ENCODE measurements around the gene BANP. TPM values are rescaled to one million over a fixed set of nuclear protein-coding genes. Genes with fewer than 3 reads are reported as not detected.

BANP gene
- total and polyA plus RNA-seq, 2 donors (not counting 3 experiments of a cell fraction or from before 2014, with no cell fraction given), result 22.4 to 33.8 TPM

GRCh38 chr16:88002749-88003148, 51.5 kb downstream of the BANP start:
- no TSS peak for BruUV-seq (replicated peaks)
- DNase-seq (ENCODE audit: low read depth, low spot score) (no peak), FAIRE-seq (no peak)
- Histone ChIP-seq H3K27ac (ENCODE audit: insufficient read depth, low read depth, low read length) (no peak overlapping the region), H3K36me3 (ENCODE audit: control insufficient read depth in 2 of 2, extremely low read depth in 1 of 2, insufficient read depth in 2 of 2, low read length in 2 of 2) (peaks cover 0 to 10% of the 10 kb centered on the region in 2 experiments), H3K4me2 (ENCODE audit: insufficient read depth, low read length) (no peak overlapping the region), H3K9me3 (replicated peaks; ENCODE audit: control insufficient read depth, insufficient read depth, low read length) (no peaks in the 10 kb centered on the region), H3K4me3 (replicated peaks in 1 of 3; ENCODE audit: insufficient read depth in 1 of 3, low read depth in 1 of 3, low read length in 3 of 3) (no peak overlapping the region), H3K9me1 (replicated peaks; ENCODE audit: control insufficient read depth, extremely low read depth, insufficient read depth, low read length) (no peaks in the 10 kb centered on the region), H3K79me2 (ENCODE audit: control insufficient read depth, insufficient read depth, low read length) (no peaks in the 10 kb centered on the region), H2AFZ (ENCODE audit: low read depth, low read length) (no peak overlapping the region), H3K27me3 (ENCODE audit: control insufficient read depth in 2 of 2, insufficient read depth in 2 of 2, low read length in 2 of 2) (no peaks in the 10 kb centered on the region), H3K4me1 (ENCODE audit: control insufficient read depth, extremely low read depth, insufficient read depth, low read length) (no peaks in the 10 kb centered on the region), H3K9ac (replicated peaks; ENCODE audit: extremely low read depth, insufficient read depth, low read length) (no peak overlapping the region), H4K20me1 (replicated peaks; ENCODE audit: control insufficient read depth, extremely low read depth, insufficient read depth, low read length) (peaks cover 2% of the 10 kb centered on the region)
- ChIA-PET CTCF (no interaction called here), POLR2A (no interaction called here)
- no peak for TF ChIP-seq MAX (IDR thresholded peaks at IDR 0.05; ENCODE audit: insufficient read depth, insufficient read length)
- TF ChIP-seq POLR2AphosphoS5 (IDR thresholded peaks at IDR 0.05; ENCODE audit: insufficient read depth, low read depth, low read length), result no peak
- TF ChIP-seq CTCF (IDR thresholded peaks at IDR 0.05; ENCODE audit: extremely low read depth in 1 of 2, insufficient read depth in 1 of 2, low read depth in 1 of 2, low read length in 2 of 2), result no peak
- no peak for TF ChIP-seq FOS (IDR thresholded peaks at IDR 0.05; ENCODE audit: borderline replicate concordance, insufficient read depth, low read length)
- no peak for TF ChIP-seq POLR2A (IDR thresholded peaks at IDR 0.05; ENCODE audit: low read depth, low read length)
- intact Hi-C loops (cut with micrococcal nuclease), result no loop called here
- dilution Hi-C loops (cut with MboI; ENCODE audit: extremely low pct_ligation_motif_present, low sequenced_read_pairs), result no loop called here

- intact Hi-C loops (cut with micrococcal nuclease), result no loop called here
- POLR2A ChIA-PET, result no interaction called here
- H3K4me3 ChIP-seq (replicated peaks in 1 of 3; ENCODE audit: insufficient read depth in 1 of 3, low read depth in 1 of 3, low read length in 3 of 3), result no peak overlapping the region
These were observed 52.1 kb downstream of the BANP start for GRCh38 chr16:88003316-88003715.

More at GRCh38 chr16:88003316-88003715, 52.1 kb downstream of the BANP start:
- Histone ChIP-seq H3K9ac (replicated peaks; ENCODE audit: extremely low read depth, insufficient read depth, low read length) (no peak overlapping the region), H3K27me3 (ENCODE audit: control insufficient read depth in 2 of 2, insufficient read depth in 2 of 2, low read length in 2 of 2) (no peaks in the 10 kb centered on the region), H3K9me3 (replicated peaks; ENCODE audit: control insufficient read depth, insufficient read depth, low read length) (no peaks in the 10 kb centered on the region), H3K27ac (ENCODE audit: insufficient read depth, low read depth, low read length) (no peak overlapping the region), H2AFZ (ENCODE audit: low read depth, low read length) (no peak overlapping the region), H3K4me2 (ENCODE audit: insufficient read depth, low read length) (no peak overlapping the region), H4K20me1 (replicated peaks; ENCODE audit: control insufficient read depth, extremely low read depth, insufficient read depth, low read length) (peaks cover 2% of the 10 kb centered on the region), H3K36me3 (ENCODE audit: control insufficient read depth in 2 of 2, extremely low read depth in 1 of 2, insufficient read depth in 2 of 2, low read length in 2 of 2) (peaks cover 0 to 10% of the 10 kb centered on the region in 2 experiments), H3K4me1 (ENCODE audit: control insufficient read depth, extremely low read depth, insufficient read depth, low read length) (no peaks in the 10 kb centered on the region), H3K9me1 (replicated peaks; ENCODE audit: control insufficient read depth, extremely low read depth, insufficient read depth, low read length) (no peaks in the 10 kb centered on the region), H3K79me2 (ENCODE audit: control insufficient read depth, insufficient read depth, low read length) (no peaks in the 10 kb centered on the region)
- TF ChIP-seq FOS (IDR thresholded peaks at IDR 0.05; ENCODE audit: borderline replicate concordance, insufficient read depth, low read length) (no peak), CTCF (IDR thresholded peaks at IDR 0.05; ENCODE audit: extremely low read depth in 1 of 2, insufficient read depth in 1 of 2, low read depth in 1 of 2, low read length in 2 of 2) (no peak), EZH2 (IDR thresholded peaks at IDR 0.05; ENCODE audit: borderline replicate concordance, low read depth, low read length, severe bottlenecking) (no peak), JUN (IDR thresholded peaks at IDR 0.05; ENCODE audit: borderline replicate concordance, insufficient read depth, insufficient read length, low read depth) (no peak), GATA2 (IDR thresholded peaks at IDR 0.05; ENCODE audit: insufficient read depth, insufficient read length, low read depth, low read length) (no peak), POLR2AphosphoS5 (IDR thresholded peaks at IDR 0.05; ENCODE audit: insufficient read depth, low read depth, low read length) (no peak), MAX (IDR thresholded peaks at IDR 0.05; ENCODE audit: insufficient read depth, insufficient read length) (no peak), MYC (IDR thresholded peaks at IDR 0.05; ENCODE audit: low read depth, low read length) (no peak), POLR2A (IDR thresholded peaks at IDR 0.05; ENCODE audit: low read depth, low read length) (no peak)
- CTCF ChIA-PET, result no interaction called here
- DNase-seq (ENCODE audit: low read depth, low spot score) (no peak), FAIRE-seq (no peak)
- dilution Hi-C loops (cut with MboI; ENCODE audit: extremely low pct_ligation_motif_present, low sequenced_read_pairs), result no loop called here
- no TSS peak for BruUV-seq (replicated peaks)

All from endothelial cell of umbilical vein (primary cell).